GM12878 (cell line): Measurements from ENCODE around the gene RAB3GAP1.

ENCODE experiments used
- BRCA1 ChIP-seq: IDR thresholded peaks from 2 replicates; pipeline ENCODE4 v1.6.1; 2011; ENCODE audit warnings: low read depth, low read length, improper control_type of control experiment
- CBX3 ChIP-seq: fragments of 200-600 bp; sonication (generic); IDR thresholded peaks from 2 replicates; pipeline ENCODE4 v1.6.1; 2016; ENCODE audit warnings: low read depth, borderline replicate concordance
- CHD2 ChIP-seq: IDR thresholded peaks from 2 replicates; pipeline ENCODE4 v1.6.1; 2011; ENCODE audit warnings: low read depth, low read length, improper control_type of control experiment, borderline replicate concordance
- CREB1 ChIP-seq: IDR thresholded peaks from 2 replicates; pipeline ENCODE4 v1.6.1; 2012; ENCODE audit warnings: low read depth, mild to moderate bottlenecking, inconsistent platforms
- CREM ChIP-seq: IDR thresholded peaks from 2 replicates; pipeline ENCODE4 v1.6.1; 2014; ENCODE audit warnings: antibody characterized with exemption, low read depth
- EP300 ChIP-seq, 2 experiments: fragments of 150-350 bp in 1 of 2; IDR thresholded peaks; 2 replicates each; pipeline ENCODE4 v1.6.1; 2011 to 2012; ENCODE audit warnings: low read depth in 2 of 2, low read length in 2 of 2, borderline replicate concordance in 1 of 2, improper control_type of control experiment in 1 of 2, inconsistent platforms in 1 of 2; ENCODE audit not compliant: control insufficient read depth in 1 of 2
- EZH2 ChIP-seq: IDR thresholded peaks from 2 replicates; pipeline ENCODE4 v1.6.1; 2012; ENCODE audit warnings: low read depth, mild to moderate bottlenecking, control low read depth, inconsistent platforms, low read length, borderline replicate concordance; ENCODE audit not compliant: control insufficient read depth
- NFYA ChIP-seq: IDR thresholded peaks from 2 replicates; pipeline ENCODE4 v1.6.1; 2011; ENCODE audit warnings: low read depth, mild to moderate bottlenecking, low read length, improper control_type of control experiment, borderline replicate concordance
- NR2C2 ChIP-seq: IDR thresholded peaks from 2 replicates; pipeline ENCODE4 v1.6.1; 2011; ENCODE audit warnings: borderline replicate concordance, low read depth; ENCODE audit not compliant: control insufficient read depth, insufficient read length
- POLR2A ChIP-seq: IDR thresholded peaks from 2 replicates; pipeline ENCODE4 v1.6.1; 2011; ENCODE audit warnings: low read depth, mild to moderate bottlenecking, low read length
- SREBF1 ChIP-seq: IDR thresholded peaks from 2 replicates; pipeline ENCODE4 v1.6.1; 2012; ENCODE audit warnings: mild to moderate bottlenecking, low read length
- ZNF274 ChIP-seq: IDR thresholded peaks from one replicate; pipeline ENCODE4 v1.8.0; 2011; ENCODE audit not compliant: insufficient read length, insufficient read depth
- TF ChIP-seq, protein P1 (sequence below), 3 experiments: IDR thresholded peaks in 2 of 3; conservative IDR thresholded peaks in 1 of 3; 2 replicates each; pipeline ENCODE4 v1.5.1; 2011; ENCODE audit warnings: low read depth in 3 of 3, low read length in 3 of 3, mild to moderate bottlenecking in 3 of 3, control low read depth in 2 of 3, moderate library complexity in 2 of 3, inconsistent platforms in 1 of 3, mixed read lengths in 1 of 3; ENCODE audit not compliant: control insufficient read depth in 2 of 3, insufficient read depth in 1 of 3; ENCODE audit errors: extremely low read depth in 1 of 3
- TF ChIP-seq, protein P2 (sequence below): IDR thresholded peaks from 2 replicates; pipeline ENCODE4 v1.6.1; 2012; ENCODE audit warnings: mild to moderate bottlenecking, low read depth, low read length

- TF ChIP-seq EP300 (IDR thresholded peaks at IDR 0.05; ENCODE audit: borderline replicate concordance in 1 of 2, control insufficient read depth in 1 of 2, low read depth in 2 of 2, low read length in 2 of 2), result no peak
- TF ChIP-seq CREM, result no peak
- TF ChIP-seq SREBF1, result no peak
- no peak for TF ChIP-seq CHD2
- no peak for TF ChIP-seq CBX3
- TF ChIP-seq, protein P1, sequence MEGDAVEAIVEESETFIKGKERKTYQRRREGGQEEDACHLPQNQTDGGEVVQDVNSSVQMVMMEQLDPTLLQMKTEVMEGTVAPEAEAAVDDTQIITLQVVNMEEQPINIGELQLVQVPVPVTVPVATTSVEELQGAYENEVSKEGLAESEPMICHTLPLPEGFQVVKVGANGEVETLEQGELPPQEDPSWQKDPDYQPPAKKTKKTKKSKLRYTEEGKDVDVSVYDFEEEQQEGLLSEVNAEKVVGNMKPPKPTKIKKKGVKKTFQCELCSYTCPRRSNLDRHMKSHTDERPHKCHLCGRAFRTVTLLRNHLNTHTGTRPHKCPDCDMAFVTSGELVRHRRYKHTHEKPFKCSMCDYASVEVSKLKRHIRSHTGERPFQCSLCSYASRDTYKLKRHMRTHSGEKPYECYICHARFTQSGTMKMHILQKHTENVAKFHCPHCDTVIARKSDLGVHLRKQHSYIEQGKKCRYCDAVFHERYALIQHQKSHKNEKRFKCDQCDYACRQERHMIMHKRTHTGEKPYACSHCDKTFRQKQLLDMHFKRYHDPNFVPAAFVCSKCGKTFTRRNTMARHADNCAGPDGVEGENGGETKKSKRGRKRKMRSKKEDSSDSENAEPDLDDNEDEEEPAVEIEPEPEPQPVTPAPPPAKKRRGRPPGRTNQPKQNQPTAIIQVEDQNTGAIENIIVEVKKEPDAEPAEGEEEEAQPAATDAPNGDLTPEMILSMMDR (IDR thresholded peaks at IDR 0.05 in 2 of 3, conservative IDR thresholded peaks at IDR 0.05 in 1 of 3; ENCODE audit: control insufficient read depth in 2 of 3, extremely low read depth in 1 of 3, insufficient read depth in 1 of 3, low read depth in 3 of 3, low read length in 3 of 3), result no peak
- TF ChIP-seq, protein P2, sequence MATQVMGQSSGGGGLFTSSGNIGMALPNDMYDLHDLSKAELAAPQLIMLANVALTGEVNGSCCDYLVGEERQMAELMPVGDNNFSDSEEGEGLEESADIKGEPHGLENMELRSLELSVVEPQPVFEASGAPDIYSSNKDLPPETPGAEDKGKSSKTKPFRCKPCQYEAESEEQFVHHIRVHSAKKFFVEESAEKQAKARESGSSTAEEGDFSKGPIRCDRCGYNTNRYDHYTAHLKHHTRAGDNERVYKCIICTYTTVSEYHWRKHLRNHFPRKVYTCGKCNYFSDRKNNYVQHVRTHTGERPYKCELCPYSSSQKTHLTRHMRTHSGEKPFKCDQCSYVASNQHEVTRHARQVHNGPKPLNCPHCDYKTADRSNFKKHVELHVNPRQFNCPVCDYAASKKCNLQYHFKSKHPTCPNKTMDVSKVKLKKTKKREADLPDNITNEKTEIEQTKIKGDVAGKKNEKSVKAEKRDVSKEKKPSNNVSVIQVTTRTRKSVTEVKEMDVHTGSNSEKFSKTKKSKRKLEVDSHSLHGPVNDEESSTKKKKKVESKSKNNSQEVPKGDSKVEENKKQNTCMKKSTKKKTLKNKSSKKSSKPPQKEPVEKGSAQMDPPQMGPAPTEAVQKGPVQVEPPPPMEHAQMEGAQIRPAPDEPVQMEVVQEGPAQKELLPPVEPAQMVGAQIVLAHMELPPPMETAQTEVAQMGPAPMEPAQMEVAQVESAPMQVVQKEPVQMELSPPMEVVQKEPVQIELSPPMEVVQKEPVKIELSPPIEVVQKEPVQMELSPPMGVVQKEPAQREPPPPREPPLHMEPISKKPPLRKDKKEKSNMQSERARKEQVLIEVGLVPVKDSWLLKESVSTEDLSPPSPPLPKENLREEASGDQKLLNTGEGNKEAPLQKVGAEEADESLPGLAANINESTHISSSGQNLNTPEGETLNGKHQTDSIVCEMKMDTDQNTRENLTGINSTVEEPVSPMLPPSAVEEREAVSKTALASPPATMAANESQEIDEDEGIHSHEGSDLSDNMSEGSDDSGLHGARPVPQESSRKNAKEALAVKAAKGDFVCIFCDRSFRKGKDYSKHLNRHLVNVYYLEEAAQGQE, result no peak
- TF ChIP-seq ZNF274, result no peak
- no peak for TF ChIP-seq BRCA1
- no peak for TF ChIP-seq EZH2
- TF ChIP-seq POLR2A, result no peak
- TF ChIP-seq NFYA, result no peak
- TF ChIP-seq NR2C2, result no peak
- TF ChIP-seq CREB1, result no peak
These were observed 39.6 kb downstream of the RAB3GAP1 start for GRCh38 chr2:135091681-135092080.
